T47D (cell line): ENCODE measurements around the gene UBTFL1.

ENCODE experiments used
- DNase-seq, 2 experiments: peaks; one replicate each; pipeline versions ENCODE4 v3.0.0 to v3.0.0-alpha.2; 2011 to 2012; ENCODE audit warnings: low read depth in 1 of 2, low spot score in 1 of 2
- JUND ChIP-seq: IDR thresholded peaks from 2 replicates; pipeline ENCODE4 v1.6.1; 2012; ENCODE audit warnings: low read depth
- in situ Hi-C: cut with HindIII; loops from 2 replicates; pipeline ENCODE4 v1.10.0; 2016; ENCODE audit warnings: low sequenced_read_pairs, low pct_unique_long_range_greater_than_20kb

Gene UBTFL1

GRCh38 chr11:90134478-90135003 lies 48.8 kb downstream of the UBTFL1 start, which contains the start of gene NAALAD2:
Gene NAALAD2 (plus strand): TSS chr11:90134663. CDS start chr11:90134759, 96 bp downstream.
- in situ Hi-C loops = no loop called here
- DNase-seq = no peak
- TF ChIP-seq JUND = no peak

GRCh38 chr11:90135016-90135415 lies 49.3 kb downstream of the UBTFL1 start:
- no peak for DNase-seq
- in situ Hi-C loops = no loop called here
- TF ChIP-seq JUND = no peak
